ENCODE measurements around the gene CCDC85B.
"Not testable (repeated sequence)": the region's sequence is repeated elsewhere in the genome, so short reads cannot be mapped to it uniquely, and the experiment has no call there.

Gene CCDC85B

GRCh38 chr11:65890324-65891218, at the start of gene CCDC85B:
Gene CCDC85B (plus strand): TSS chr11:65890673. CDS start chr11:65890784, 111 bp downstream.
- DNase-seq: peak; percentile 96

- DNase-seq: no peak
Measured at GRCh38 chr11:65842144-65842543, 48.3 kb upstream of the CCDC85B start.

- no peak for DNase-seq
Measured at GRCh38 chr11:65843811-65844210, 46.7 kb upstream of the CCDC85B start.

GRCh38 chr11:65844231-65844872, 46.1 kb upstream of the CCDC85B start:
- no peak for DNase-seq

- DNase-seq: no peak
Measured at GRCh38 chr11:65847746-65848145, 42.7 kb upstream of the CCDC85B start.

GRCh38 chr11:65848693-65849092, 41.8 kb upstream of the CCDC85B start:
- not testable (repeated sequence) for DNase-seq

GRCh38 chr11:65849366-65849765, 41.1 kb upstream of the CCDC85B start:
- DNase-seq: no peak

GRCh38 chr11:65849771-65850216, 40.7 kb upstream of the CCDC85B start:
- no peak for DNase-seq

GRCh38 chr11:65850217-65851082, 40.0 kb upstream of the CCDC85B start:
- no peak for DNase-seq

GRCh38 chr11:65851083-65851579, 39.3 kb upstream of the CCDC85B start:
- no peak for DNase-seq

GRCh38 chr11:65851811-65852507, 38.5 kb upstream of the CCDC85B start:
- DNase-seq: no peak

- no peak for DNase-seq
Measured at GRCh38 chr11:65852508-65853245, 37.8 kb upstream of the CCDC85B start.

- no peak for DNase-seq
Measured at GRCh38 chr11:65853246-65853979, 37.1 kb upstream of the CCDC85B start.

GRCh38 chr11:65854161-65854592, 36.3 kb upstream of the CCDC85B start:
- DNase-seq: no peak

- DNase-seq: no peak
Measured at GRCh38 chr11:65854852-65855837, 35.3 kb upstream of the CCDC85B start.

GRCh38 chr11:65855927-65856363, 34.5 kb upstream of the CCDC85B start:
- no peak for DNase-seq

- DNase-seq: peak; percentile 49
Measured at GRCh38 chr11:65856689-65857499, 33.6 kb upstream of the CCDC85B start.

GRCh38 chr11:65857500-65857852, 33.0 kb upstream of the CCDC85B start:
- DNase-seq: peak; percentile 80
